HepG2 (cell line): ENCODE data around the gene SPRYD4.

Experiments
- POLR2A ChIP-seq, 2 experiments: IDR thresholded peaks; 2 replicates each; pipeline ENCODE4 v1.6.1; 2011; ENCODE audit warnings: low read depth in 2 of 2, low read length in 2 of 2, mild to moderate bottlenecking in 1 of 2, moderate library complexity in 1 of 2; ENCODE audit not compliant: insufficient read depth in 1 of 2
- ZNF180 ChIP-seq: sonication (generic); formaldehyde crosslinking; IDR thresholded peaks from 2 replicates; pipeline ENCODE4 v1.4.0; 2020; ENCODE audit warnings: low read depth, missing genetic modification reagents, borderline replicate concordance
- ZNF496 ChIP-seq: sonication (generic); formaldehyde crosslinking; IDR thresholded peaks from 2 replicates; pipeline ENCODE4 v1.8.1; 2023; ENCODE audit warnings: mild to moderate bottlenecking, moderate library complexity, missing genetic modification reagents; ENCODE audit not compliant: insufficient replicate concordance
- ZSCAN29 ChIP-seq: sonication (generic); formaldehyde crosslinking; conservative IDR thresholded peaks from 2 replicates; pipeline ENCODE4 v1.4.0; 2020; ENCODE audit warnings: mild to moderate bottlenecking, missing genetic modification reagents
- TF ChIP-seq, protein P1 (sequence below): sonication (generic); formaldehyde crosslinking; IDR thresholded peaks from 2 replicates; pipeline ENCODE4 v1.5.0; 2020; ENCODE audit warnings: mild to moderate bottlenecking, missing genetic modification reagents, moderate library complexity

GRCh38 chr12:56450241-56450640, 18.1 kb upstream of the SPRYD4 start:
- TF ChIP-seq ZSCAN29 (CRISPR knock-in tag) (no peak), POLR2A (IDR thresholded peaks at IDR 0.05; ENCODE audit: insufficient read depth in 1 of 2, low read depth in 2 of 2, low read length in 2 of 2) (no peak), ZNF180 (CRISPR knock-in tag) (no peak), ZNF496 (no peak)
- TF ChIP-seq, protein P1, sequence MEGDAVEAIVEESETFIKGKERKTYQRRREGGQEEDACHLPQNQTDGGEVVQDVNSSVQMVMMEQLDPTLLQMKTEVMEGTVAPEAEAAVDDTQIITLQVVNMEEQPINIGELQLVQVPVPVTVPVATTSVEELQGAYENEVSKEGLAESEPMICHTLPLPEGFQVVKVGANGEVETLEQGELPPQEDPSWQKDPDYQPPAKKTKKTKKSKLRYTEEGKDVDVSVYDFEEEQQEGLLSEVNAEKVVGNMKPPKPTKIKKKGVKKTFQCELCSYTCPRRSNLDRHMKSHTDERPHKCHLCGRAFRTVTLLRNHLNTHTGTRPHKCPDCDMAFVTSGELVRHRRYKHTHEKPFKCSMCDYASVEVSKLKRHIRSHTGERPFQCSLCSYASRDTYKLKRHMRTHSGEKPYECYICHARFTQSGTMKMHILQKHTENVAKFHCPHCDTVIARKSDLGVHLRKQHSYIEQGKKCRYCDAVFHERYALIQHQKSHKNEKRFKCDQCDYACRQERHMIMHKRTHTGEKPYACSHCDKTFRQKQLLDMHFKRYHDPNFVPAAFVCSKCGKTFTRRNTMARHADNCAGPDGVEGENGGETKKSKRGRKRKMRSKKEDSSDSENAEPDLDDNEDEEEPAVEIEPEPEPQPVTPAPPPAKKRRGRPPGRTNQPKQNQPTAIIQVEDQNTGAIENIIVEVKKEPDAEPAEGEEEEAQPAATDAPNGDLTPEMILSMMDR (CRISPR knock-in tag): no peak
